ENCODE results near the gene GTF2A1.

DNA sequence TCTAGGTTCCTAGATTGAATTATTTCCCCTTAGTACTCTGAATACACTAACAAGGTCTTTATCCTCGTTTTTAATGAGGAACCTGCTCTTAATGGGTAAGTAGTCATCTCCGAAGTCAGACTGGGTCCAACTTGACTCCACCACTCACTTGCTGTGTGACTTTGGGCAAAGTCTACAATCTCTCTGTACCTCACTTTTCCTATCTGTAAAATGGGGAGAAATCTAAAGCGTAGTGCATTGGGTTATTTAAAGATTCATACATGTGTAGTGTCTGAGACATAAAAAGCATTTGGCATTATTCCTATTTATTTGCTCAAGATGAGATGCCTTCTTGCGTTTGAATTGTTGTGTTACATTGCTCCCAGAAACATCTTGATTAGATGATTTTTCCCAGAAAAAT lies 51.5 kb downstream of the GTF2A1 start:
- TF ChIP-seq POLR2A (IDR thresholded peaks at IDR 0.05) (no peak), EP300 (IDR thresholded peaks at IDR 0.05; ENCODE audit: low read depth) (no peak), POLR2AphosphoS5 (IDR thresholded peaks at IDR 0.05) (no peak)
- TF ChIP-seq, protein P1, sequence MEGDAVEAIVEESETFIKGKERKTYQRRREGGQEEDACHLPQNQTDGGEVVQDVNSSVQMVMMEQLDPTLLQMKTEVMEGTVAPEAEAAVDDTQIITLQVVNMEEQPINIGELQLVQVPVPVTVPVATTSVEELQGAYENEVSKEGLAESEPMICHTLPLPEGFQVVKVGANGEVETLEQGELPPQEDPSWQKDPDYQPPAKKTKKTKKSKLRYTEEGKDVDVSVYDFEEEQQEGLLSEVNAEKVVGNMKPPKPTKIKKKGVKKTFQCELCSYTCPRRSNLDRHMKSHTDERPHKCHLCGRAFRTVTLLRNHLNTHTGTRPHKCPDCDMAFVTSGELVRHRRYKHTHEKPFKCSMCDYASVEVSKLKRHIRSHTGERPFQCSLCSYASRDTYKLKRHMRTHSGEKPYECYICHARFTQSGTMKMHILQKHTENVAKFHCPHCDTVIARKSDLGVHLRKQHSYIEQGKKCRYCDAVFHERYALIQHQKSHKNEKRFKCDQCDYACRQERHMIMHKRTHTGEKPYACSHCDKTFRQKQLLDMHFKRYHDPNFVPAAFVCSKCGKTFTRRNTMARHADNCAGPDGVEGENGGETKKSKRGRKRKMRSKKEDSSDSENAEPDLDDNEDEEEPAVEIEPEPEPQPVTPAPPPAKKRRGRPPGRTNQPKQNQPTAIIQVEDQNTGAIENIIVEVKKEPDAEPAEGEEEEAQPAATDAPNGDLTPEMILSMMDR (IDR thresholded peaks at IDR 0.05): no peak

All from transverse colon (tissue), 4 donors.